T-helper 2 cell treated with Interferon-gamma antibody and Interleukin-4, amounts not matched to agents 5 μg/mL and 100 μg/mL, for 36 hours (primary cell): ENCODE data around the gene CCL22.

ENCODE experiments used
- DNase-seq: peaks from one replicate; pipeline ENCODE4 v3.0.0; 2021; ENCODE audit warnings: low spot score
- H3K27ac Mint-ChIP-seq: one replicate; pipeline ENCODE4 v1.8.0; 2021; ENCODE audit warnings: mild to moderate bottlenecking, mixed read lengths
- H3K27me3 Mint-ChIP-seq: one replicate; pipeline ENCODE4 v1.8.0; 2021; ENCODE audit warnings: low read depth, mixed read lengths
- H3K36me3 Mint-ChIP-seq: one replicate; pipeline ENCODE4 v1.8.0; 2021; ENCODE audit warnings: low read depth, mixed read lengths
- H3K4me1 Mint-ChIP-seq: one replicate; pipeline ENCODE4 v1.8.0; 2021; ENCODE audit warnings: low read depth, mixed read lengths
- H3K4me3 Mint-ChIP-seq: one replicate; pipeline ENCODE4 v1.8.0; 2022; ENCODE audit warnings: mild to moderate bottlenecking, moderate library complexity, mixed read lengths
- H3K9me3 Mint-ChIP-seq: one replicate; pipeline ENCODE4 v1.8.0; 2021; ENCODE audit warnings: mixed read lengths

CCL22 gene

GRCh38 chr16:57376313-57376818 is 17.8 kb downstream of the CCL22 start:
- no peak for DNase-seq
- no peaks in the 10 kb centered on the region for H3K9me3 Mint-ChIP-seq
- H3K27me3 Mint-ChIP-seq = no peaks in the 10 kb centered on the region
- H3K4me3 Mint-ChIP-seq = no peak overlapping the region
- no peaks in the 10 kb centered on the region for H3K36me3 Mint-ChIP-seq
- no peak overlapping the region for H3K27ac Mint-ChIP-seq
- H3K4me1 Mint-ChIP-seq = peaks cover 7% of the 10 kb centered on the region

GRCh38 chr16:57377080-57377841 is 18.7 kb downstream of the CCL22 start:
- Mint-ChIP-seq H3K36me3 (no peaks in the 10 kb centered on the region), H3K4me3 (no peak overlapping the region), H3K4me1 (peaks cover 7% of the 10 kb centered on the region), H3K27ac (no peak overlapping the region), H3K9me3 (no peaks in the 10 kb centered on the region), H3K27me3 (no peaks in the 10 kb centered on the region)
- DNase-seq = peak; percentile 64

GRCh38 chr16:57379579-57379978 is 21.0 kb downstream of the CCL22 start:
- Mint-ChIP-seq H3K4me1 (peaks cover 7% of the 10 kb centered on the region), H3K4me3 (no peak overlapping the region), H3K27ac (no peak overlapping the region), H3K9me3 (no peaks in the 10 kb centered on the region), H3K27me3 (no peaks in the 10 kb centered on the region), H3K36me3 (no peaks in the 10 kb centered on the region)
- DNase-seq = no peak

GRCh38 chr16:57380671-57381462 is 22.3 kb downstream of the CCL22 start:
- Mint-ChIP-seq H3K27me3 (no peaks in the 10 kb centered on the region), H3K4me1 (peaks cover 7% of the 10 kb centered on the region), H3K9me3 (no peaks in the 10 kb centered on the region)

GRCh38 chr16:57381791-57382534 is 23.4 kb downstream of the CCL22 start:
- no peak overlapping the region for H3K27ac Mint-ChIP-seq
- H3K4me1 Mint-ChIP-seq = peaks cover 7% of the 10 kb centered on the region
- H3K27me3 Mint-ChIP-seq = no peaks in the 10 kb centered on the region
- H3K4me3 Mint-ChIP-seq = no peak overlapping the region
- DNase-seq = no peak
- H3K9me3 Mint-ChIP-seq = no peaks in the 10 kb centered on the region
- no peaks in the 10 kb centered on the region for H3K36me3 Mint-ChIP-seq

More at GRCh38 chr16:57380671-57381462, 22.3 kb downstream of the CCL22 start:
- no peak for DNase-seq
- no peak overlapping the region for H3K4me3 Mint-ChIP-seq
- no peak overlapping the region for H3K27ac Mint-ChIP-seq
- H3K36me3 Mint-ChIP-seq = no peaks in the 10 kb centered on the region

- Mint-ChIP-seq H3K4me3 (no peak overlapping the region), H3K36me3 (no peaks in the 10 kb centered on the region), H3K4me1 (peaks cover 2% of the 10 kb centered on the region), H3K27ac (no peak overlapping the region), H3K27me3 (no peaks in the 10 kb centered on the region), H3K9me3 (no peaks in the 10 kb centered on the region)
- DNase-seq = no peak
These were observed 24.1 kb downstream of the CCL22 start for GRCh38 chr16:57382535-57383275.

GRCh38 chr16:57383276-57384247 is 25.0 kb downstream of the CCL22 start:
- H3K27ac Mint-ChIP-seq = no peak overlapping the region
- H3K36me3 Mint-ChIP-seq = no peaks in the 10 kb centered on the region
- H3K9me3 Mint-ChIP-seq = no peaks in the 10 kb centered on the region
- no peak overlapping the region for H3K4me3 Mint-ChIP-seq
- H3K4me1 Mint-ChIP-seq = peaks cover 2% of the 10 kb centered on the region
- H3K27me3 Mint-ChIP-seq = no peaks in the 10 kb centered on the region
- no peak for DNase-seq

- no peak for DNase-seq
- H3K4me3 Mint-ChIP-seq = no peak overlapping the region
- H3K9me3 Mint-ChIP-seq = no peaks in the 10 kb centered on the region
- H3K27ac Mint-ChIP-seq = no peak overlapping the region
- no peaks in the 10 kb centered on the region for H3K27me3 Mint-ChIP-seq
- peaks cover 2% of the 10 kb centered on the region for H3K4me1 Mint-ChIP-seq
- H3K36me3 Mint-ChIP-seq = no peaks in the 10 kb centered on the region
These were observed 25.9 kb downstream of the CCL22 start for GRCh38 chr16:57384248-57385070.

GRCh38 chr16:57385083-57385482 is 26.5 kb downstream of the CCL22 start:
- DNase-seq = no peak
- H3K27me3 Mint-ChIP-seq = peaks cover 4% of the 10 kb centered on the region
- no peak overlapping the region for H3K4me3 Mint-ChIP-seq
- peaks cover 2% of the 10 kb centered on the region for H3K4me1 Mint-ChIP-seq
- H3K36me3 Mint-ChIP-seq = no peaks in the 10 kb centered on the region
- no peaks in the 10 kb centered on the region for H3K9me3 Mint-ChIP-seq
- H3K27ac Mint-ChIP-seq = no peak overlapping the region

- Mint-ChIP-seq H3K4me3 (no peak overlapping the region), H3K27me3 (peaks cover 6% of the 10 kb centered on the region), H3K27ac (no peak overlapping the region), H3K36me3 (no peaks in the 10 kb centered on the region), H3K9me3 (no peaks in the 10 kb centered on the region), H3K4me1 (peaks cover 2% of the 10 kb centered on the region)
- no peak for DNase-seq
These were observed 27.9 kb downstream of the CCL22 start for GRCh38 chr16:57386381-57386951.

- Mint-ChIP-seq H3K4me3 (no peak overlapping the region), H3K27ac (no peak overlapping the region), H3K36me3 (no peaks in the 10 kb centered on the region), H3K27me3 (peaks cover 6% of the 10 kb centered on the region), H3K9me3 (no peaks in the 10 kb centered on the region), H3K4me1 (peaks cover 2% of the 10 kb centered on the region)
- no peak for DNase-seq
These were observed 29.2 kb downstream of the CCL22 start for GRCh38 chr16:57387598-57388354.
